Heart right ventricle (tissue), 16 donors: ENCODE data around the gene PRSS16. TPM values are rescaled to one million over a fixed set of nuclear protein-coding genes. Genes with fewer than 3 reads are reported as not detected.

ENCODE experiments used
- ATAC-seq, 8 donors: fragments of 200-7000 bp; cut with Tn5 transposase; one replicate each; pipeline ENCODE4 v1.9.1; 2020; ENCODE audit warnings: mild to moderate bottlenecking in 8 of 8, moderate library complexity in 8 of 8, moderate number of reproducible peaks in 1 of 8
- DNase-seq, 2 donors: peaks; one replicate each; pipeline ENCODE4 v3.0.0-alpha.2; 2020
- H3K27ac ChIP-seq, 10 donors: fragments of 200-600 bp; sonication (generic) in 2 of 10; one replicate each; pipeline versions ENCODE4 v1.5.0 to v1.8.0; 2020 to 2022; ENCODE audit warnings: mild to moderate bottlenecking in 3 of 10
- H3K27me3 ChIP-seq, 7 donors: fragments of 200-600 bp; one replicate each; pipeline ENCODE4 v1.8.0; 2021 to 2022; ENCODE audit warnings: mild to moderate bottlenecking in 2 of 7
- H3K36me3 ChIP-seq, 9 donors: fragments of 200-600 bp; sonication (generic) in 1 of 9; one replicate each; pipeline versions ENCODE4 v1.5.0 to v1.8.0; 2020 to 2022; ENCODE audit warnings: mild to moderate bottlenecking in 2 of 9
- H3K4me1 ChIP-seq, 9 donors: fragments of 200-600 bp; sonication (generic) in 1 of 9; one replicate each; pipeline versions ENCODE4 v1.5.0 to v1.8.0; 2020 to 2022; ENCODE audit warnings: mild to moderate bottlenecking in 4 of 9
- H3K4me3 ChIP-seq, 10 donors: fragments of 200-600 bp; sonication (generic) in 2 of 10; one replicate each; pipeline versions ENCODE4 v1.5.0 to v1.8.0; 2020 to 2022; ENCODE audit warnings: mild to moderate bottlenecking in 7 of 10, moderate library complexity in 2 of 10
- H3K9me3 ChIP-seq, 11 donors: fragments of 200-600 bp in 10 of 11; sonication (generic) in 2 of 11; one replicate each; pipeline versions ENCODE4 v1.5.0 to v1.8.0; 2013 to 2022; ENCODE audit warnings: mild to moderate bottlenecking in 2 of 11, control low read depth in 1 of 11, moderate library complexity in 1 of 11
- CTCF ChIP-seq, 9 donors: fragments of 200-600 bp; sonication (generic) in 2 of 9; IDR thresholded peaks; one replicate each; pipeline versions ENCODE4 v1.5.0 to v1.8.0; 2021 to 2022; ENCODE audit warnings: antibody characterized with exemption in 9 of 9, mild to moderate bottlenecking in 5 of 9, moderate library complexity in 1 of 9
- WGBS, 2 donors: extraction: QIAGEN DNeasy Blood & Tissue Kit; methylation state at CpG; one replicate each; pipeline ENCODE4 v1.1.7; 2013; ENCODE audit warnings: inconsistent platforms in 1 of 2; 5-methylcytosine and 5-hydroxymethylcytosine counted together
- intact Hi-C, 10 donors: fragments of 100-400 bp; cut with DNase I; formaldehyde crosslinking; loops; one replicate each; pipeline versions ENCODE4 v1.11.1 to v1.14.2; 2022
- polyA plus RNA-seq, 2 donors: library from polyadenylated mRNA; stranded (reverse); fragments of 200-250 nt; gene quantifications; one replicate each; pipeline ENCODE4 v1.2.3, GENCODE V29; 2013
- total RNA-seq, 10 donors: library from RNA; stranded (reverse); fragmentation: NEBNext Ultra II Directional in 3 of 10; extraction: Animal tissue kit (Norgen Biotek cat#: 25700) in 3 of 10; gene quantifications; one replicate each; pipeline versions ENCODE4 v1.2.1 to v1.2.4, GENCODE V29; 2021 to 2023
- donor health status: Arrhythmogenic right ventricular cardiomyopathy.
- donor health status: ischemic (EF 13 %, LVEDD 7.1; RV severe dilation, severe dysfunction).
- donor health status: healthy with polysubstance abuse.
- donor health status: DM: no; HTN: yes; CAD: no.
- donor health status: DM: no; HTN: no; CAD: no.
- donor health status: ischemic (EF 25% LVEDD 6.9; RV normal size, moderate dysfunction).
- donor health status: ischemic (EF 25% LVEDD 5.7; RV mildly dilated, moderate dysfunction).
- donor health status: healthy.
- donor health status: DM: yes; HTN: yes; CAD: no.
- donor health status: Ischemic cardiomyopathy.
- donor health status: ischemic (EF 35%, LVEDD 5.7; RV mildly dilated, moderate dysfunction).
- donor health status: nonischemic (EF 11% LVEDD 7.7; RV severe dilation, severe dysfunction).
- donor health status: DM: yes; HTN: yes; CAD: no.
- donor health status: PGD.
- donor health status: ischemic (EF 29% LVEDD 5.4; RV normal size, mild dysfunction).
- donor health status: nonischemic (EF 23%, LVEDD 6.1; RV moderate dilation, normal function).

Gene PRSS16
- total and polyA plus RNA-seq, 12 donors: 0.23 to 0.57 TPM; not detected in 10

GRCh38 chr6:27251112-27251605 lies 3.7 kb downstream of the PRSS16 start:
- DNase-seq: peak; percentile 12 to 25
- WGBS, 2 donors: 1 to 2% methylated on average over 32 of the region's 32 CpGs
- no peak overlapping the region for H3K27ac ChIP-seq
- peak overlapping the region in 9 of 10 donors; percentile 24 to 48 (median 42) for H3K4me3 ChIP-seq
- peaks cover 17 to 100% (median 97%) of the 10 kb centered on the region in 7 donors for H3K27me3 ChIP-seq
- ATAC-seq: peak in 5 of 8 donors; percentile 46 to 76 (median 58)
- no peaks in the 10 kb centered on the region for H3K9me3 ChIP-seq
- H3K4me1 ChIP-seq: peaks cover 0 to 16% (median 12%) of the 10 kb centered on the region in 9 donors
- intact Hi-C loops: no loop called here
- no peaks in the 10 kb centered on the region for H3K36me3 ChIP-seq
- TF ChIP-seq CTCF (IDR thresholded peaks at IDR 0.05): no peak

DNA sequence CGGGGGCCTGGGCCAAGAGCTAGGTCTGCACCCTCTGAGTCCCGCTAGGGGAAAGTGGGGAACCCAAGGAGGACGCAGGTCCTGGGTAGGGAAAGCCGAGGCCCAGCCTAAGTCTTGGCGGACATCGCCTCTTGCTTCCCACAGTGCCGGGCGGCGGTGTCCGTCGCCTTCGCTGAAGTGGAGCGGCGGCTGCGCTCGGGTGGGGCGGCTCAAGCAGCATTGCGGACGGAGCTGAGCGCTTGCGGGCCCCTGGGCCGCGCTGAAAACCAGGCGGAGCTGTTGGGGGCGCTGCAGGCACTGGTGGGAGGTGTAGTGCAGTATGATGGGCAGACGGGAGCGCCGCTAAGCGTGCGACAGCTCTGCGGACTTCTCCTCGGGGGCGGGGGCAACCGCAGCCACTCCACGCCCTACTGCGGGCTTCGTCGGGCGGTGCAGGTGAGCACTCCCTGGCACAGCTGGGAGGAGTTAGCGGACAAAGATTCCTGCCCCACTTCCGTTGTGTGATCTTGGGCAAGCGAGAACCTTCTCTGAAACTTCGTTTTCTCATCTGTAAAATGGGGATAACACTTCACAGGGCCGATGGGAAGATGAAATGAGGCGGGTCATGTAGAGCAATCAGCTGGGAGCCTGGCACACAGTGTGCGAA lies 4.2 kb downstream of the PRSS16 start:
- Histone ChIP-seq H3K4me3 (peak overlapping the region in 9 of 10 donors; percentile 24 to 48 (median 42)), H3K27ac (peak overlapping the region in 1 of 10 donors; percentile 21), H3K4me1 (peaks cover 0 to 16% (median 12%) of the 10 kb centered on the region in 9 donors), H3K27me3 (peaks cover 17 to 100% (median 96%) of the 10 kb centered on the region in 7 donors), H3K36me3 (no peaks in the 10 kb centered on the region), H3K9me3 (no peaks in the 10 kb centered on the region)
- DNase-seq (peak in 1 of 2 donors; percentile 17), ATAC-seq (peak in 7 of 8 donors; percentile 30 to 64 (median 39))
- peak in 1 of 9 donors; percentile 22 for TF ChIP-seq CTCF (IDR thresholded peaks at IDR 0.05)
- intact Hi-C loops: no loop called here
- 2 to 4% methylated on average over 46 of the region's 46 CpGs for WGBS, 2 donors

GRCh38 chr6:27254566-27254965 lies 7.1 kb downstream of the PRSS16 start:
- Histone ChIP-seq H3K27ac (no peak overlapping the region), H3K9me3 (no peaks in the 10 kb centered on the region), H3K4me3 (no peak overlapping the region), H3K27me3 (peaks cover 19 to 100% (median 91%) of the 10 kb centered on the region in 7 donors), H3K36me3 (no peaks in the 10 kb centered on the region), H3K4me1 (peaks cover 0 to 16% (median 12%) of the 10 kb centered on the region in 9 donors)
- ATAC-seq (no peak), DNase-seq (no peak)
- no peak for TF ChIP-seq CTCF (IDR thresholded peaks at IDR 0.05)
- 42 to 60% methylated on average over 3 of the region's 3 CpGs for WGBS, 2 donors
- intact Hi-C loops: no loop called here

GRCh38 chr6:27255866-27256265 lies 8.4 kb downstream of the PRSS16 start:
- Histone ChIP-seq H3K4me1 (peaks cover 0 to 12% (median 10%) of the 10 kb centered on the region in 9 donors), H3K4me3 (no peak overlapping the region), H3K9me3 (no peaks in the 10 kb centered on the region), H3K27me3 (peaks cover 30 to 100% (median 91%) of the 10 kb centered on the region in 7 donors), H3K36me3 (no peaks in the 10 kb centered on the region), H3K27ac (no peak overlapping the region)
- TF ChIP-seq CTCF (IDR thresholded peaks at IDR 0.05): no peak
- ATAC-seq (no peak), DNase-seq (no peak)
- intact Hi-C loops: no loop called here
- WGBS, 2 donors: 40 to 47% methylated on average over 1 of the region's 1 CpG
